Tongue (tissue), 2 donors: ENCODE data around the gene CADM2. TPM values are rescaled to one million over a fixed set of nuclear protein-coding genes. Genes with fewer than 3 reads are reported as not detected.
"Not testable (repeated sequence)": the region's sequence is repeated elsewhere in the genome, so short reads cannot be mapped to it uniquely, and the experiment has no call there.

Source experiments
- DNase-seq: peaks from one replicate; pipeline ENCODE4 v3.0.0-alpha.2; 2015
- total RNA-seq: library from RNA; depleted of rRNA; stranded (reverse); fragments of >200 nt; gene quantifications from one replicate; pipeline ENCODE4 v1.2.3, GENCODE V29; 2014

CADM2 gene
- total RNA-seq, 1 donor from 2014 or later, result 13.3 TPM

GRCh38 chr3:85077018-85077417 lies 118.2 kb downstream of the CADM2 start:
- no peak for DNase-seq

GRCh38 chr3:85081191-85081906 lies 122.6 kb downstream of the CADM2 start:
- peak; percentile 35 for DNase-seq

- no peak for DNase-seq
Measured at GRCh38 chr3:85090495-85090894, 131.7 kb downstream of the CADM2 start.

GRCh38 chr3:85100316-85100715 lies 141.5 kb downstream of the CADM2 start:
- DNase-seq, result no peak

GRCh38 chr3:85102781-85103180 lies 144.0 kb downstream of the CADM2 start:
- no peak for DNase-seq

GRCh38 chr3:85110393-85110792 lies 151.6 kb downstream of the CADM2 start:
- DNase-seq, result no peak

- no peak for DNase-seq
Measured at GRCh38 chr3:85120879-85121278, 162.1 kb downstream of the CADM2 start.

GRCh38 chr3:85132864-85133263 lies 174.1 kb downstream of the CADM2 start:
- not testable (repeated sequence) for DNase-seq

GRCh38 chr3:85133691-85134420 lies 175.1 kb downstream of the CADM2 start:
- not testable (repeated sequence) for DNase-seq

GRCh38 chr3:85142626-85143025 lies 183.8 kb downstream of the CADM2 start:
- DNase-seq, result no peak

- DNase-seq, result peak; percentile 72
Measured at GRCh38 chr3:85148036-85148435, 189.2 kb downstream of the CADM2 start.

GRCh38 chr3:85151555-85151954 lies 192.8 kb downstream of the CADM2 start:
- no peak for DNase-seq

- DNase-seq, result not testable (repeated sequence)
Measured at GRCh38 chr3:85153279-85153678, 194.5 kb downstream of the CADM2 start.

GRCh38 chr3:85159376-85159775 lies 200.6 kb downstream of the CADM2 start:
- DNase-seq, result no peak

- DNase-seq, result no peak
Measured at GRCh38 chr3:85161544-85161943, 202.8 kb downstream of the CADM2 start.

GRCh38 chr3:85162905-85163304 lies 204.1 kb downstream of the CADM2 start:
- no peak for DNase-seq

GRCh38 chr3:85164436-85164835 lies 205.6 kb downstream of the CADM2 start:
- DNase-seq, result peak; percentile 24

GRCh38 chr3:85167576-85167975 lies 208.8 kb downstream of the CADM2 start:
- DNase-seq, result no peak

- no peak for DNase-seq
Measured at GRCh38 chr3:85170646-85171045, 211.9 kb downstream of the CADM2 start.

- no peak for DNase-seq
Measured at GRCh38 chr3:85171976-85172375, 213.2 kb downstream of the CADM2 start.

GRCh38 chr3:85176799-85177198 lies 218.0 kb downstream of the CADM2 start:
- no peak for DNase-seq

GRCh38 chr3:85182975-85183752 lies 224.4 kb downstream of the CADM2 start:
- DNase-seq, result no peak

- no peak for DNase-seq
Measured at GRCh38 chr3:85185495-85185894, 226.7 kb downstream of the CADM2 start.
